GM12865 (cell line): ENCODE results near the gene PNKD.
"Not testable (repeated sequence)": the region's sequence is repeated elsewhere in the genome, so short reads cannot be mapped to it uniquely, and the experiment has no call there.

Source experiments
- DNase-seq: peaks from one replicate; pipeline ENCODE4 v3.0.0; 2010; ENCODE audit warnings: low read depth
- H3K4me3 ChIP-seq: 2 replicates; pipeline ENCODE4 v1.5.1; 2011; ENCODE audit warnings: mild to moderate bottlenecking, low read depth, low read length, control low read depth
- TF ChIP-seq, protein P1 (sequence below): IDR thresholded peaks from 2 replicates; pipeline ENCODE4 v1.5.1; 2011; ENCODE audit warnings: low read length, control low read depth, low read depth, inconsistent platforms; ENCODE audit not compliant: insufficient read depth; ENCODE audit errors: missing control alignments

Gene PNKD

DNA sequence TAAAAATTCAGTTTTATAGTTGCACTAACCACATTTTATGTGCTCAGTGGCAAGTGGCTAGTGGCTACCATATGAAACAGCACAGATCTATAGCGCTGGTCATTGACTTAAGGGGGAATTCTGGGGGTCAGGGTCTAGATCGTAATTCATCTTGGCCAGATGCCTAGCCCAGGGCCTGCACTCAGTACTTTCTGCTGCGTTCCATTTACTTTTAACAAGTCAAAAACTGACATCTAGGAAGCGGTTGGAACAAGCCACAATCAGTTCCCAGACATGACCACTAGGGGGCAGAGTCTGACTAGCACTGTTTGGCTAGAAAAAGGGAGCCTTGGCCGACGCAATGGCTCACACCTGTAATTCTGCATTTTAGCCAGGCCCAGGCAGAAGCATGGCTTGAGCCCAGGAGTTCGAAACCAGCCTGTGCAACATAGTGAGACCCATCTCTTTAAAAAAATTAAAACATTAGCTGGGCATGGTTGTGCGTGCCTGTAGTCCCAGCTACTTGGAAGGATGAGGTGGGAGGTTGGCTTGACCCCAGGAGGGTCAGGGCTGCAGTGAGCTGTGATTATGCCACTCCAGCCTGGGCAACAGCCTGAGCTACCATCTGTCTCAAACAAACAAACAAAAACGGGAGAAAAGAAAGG is 31.0 kb downstream of the PNKD start:
- H3K4me3 ChIP-seq = no peak overlapping the region
- TF ChIP-seq, protein P1, sequence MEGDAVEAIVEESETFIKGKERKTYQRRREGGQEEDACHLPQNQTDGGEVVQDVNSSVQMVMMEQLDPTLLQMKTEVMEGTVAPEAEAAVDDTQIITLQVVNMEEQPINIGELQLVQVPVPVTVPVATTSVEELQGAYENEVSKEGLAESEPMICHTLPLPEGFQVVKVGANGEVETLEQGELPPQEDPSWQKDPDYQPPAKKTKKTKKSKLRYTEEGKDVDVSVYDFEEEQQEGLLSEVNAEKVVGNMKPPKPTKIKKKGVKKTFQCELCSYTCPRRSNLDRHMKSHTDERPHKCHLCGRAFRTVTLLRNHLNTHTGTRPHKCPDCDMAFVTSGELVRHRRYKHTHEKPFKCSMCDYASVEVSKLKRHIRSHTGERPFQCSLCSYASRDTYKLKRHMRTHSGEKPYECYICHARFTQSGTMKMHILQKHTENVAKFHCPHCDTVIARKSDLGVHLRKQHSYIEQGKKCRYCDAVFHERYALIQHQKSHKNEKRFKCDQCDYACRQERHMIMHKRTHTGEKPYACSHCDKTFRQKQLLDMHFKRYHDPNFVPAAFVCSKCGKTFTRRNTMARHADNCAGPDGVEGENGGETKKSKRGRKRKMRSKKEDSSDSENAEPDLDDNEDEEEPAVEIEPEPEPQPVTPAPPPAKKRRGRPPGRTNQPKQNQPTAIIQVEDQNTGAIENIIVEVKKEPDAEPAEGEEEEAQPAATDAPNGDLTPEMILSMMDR = peak; percentile 91
- DNase-seq = peak; percentile 93

DNA sequence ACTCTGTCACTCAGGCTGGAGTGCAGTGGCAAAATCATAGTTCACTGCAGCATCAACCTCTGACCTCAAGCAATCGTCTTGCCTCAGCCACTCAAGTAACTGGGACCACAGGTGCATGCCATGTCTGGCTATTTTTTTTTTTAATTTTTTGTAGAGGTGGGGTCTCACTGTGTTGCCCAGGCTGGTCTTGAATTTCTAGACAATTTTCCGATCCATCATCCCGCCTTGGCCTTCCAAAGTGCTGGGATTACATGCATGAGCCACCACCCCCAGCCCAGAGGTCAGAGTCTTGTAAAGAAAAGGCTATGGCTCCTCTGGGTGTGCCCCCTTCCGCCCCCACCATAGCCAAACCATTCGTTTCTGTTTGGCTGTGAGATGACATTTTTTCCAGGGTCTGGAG is 35.1 kb downstream of the PNKD start:
- H3K4me3 ChIP-seq = no peak overlapping the region
- TF ChIP-seq, protein P1 = no peak
- no peak for DNase-seq

DNA sequence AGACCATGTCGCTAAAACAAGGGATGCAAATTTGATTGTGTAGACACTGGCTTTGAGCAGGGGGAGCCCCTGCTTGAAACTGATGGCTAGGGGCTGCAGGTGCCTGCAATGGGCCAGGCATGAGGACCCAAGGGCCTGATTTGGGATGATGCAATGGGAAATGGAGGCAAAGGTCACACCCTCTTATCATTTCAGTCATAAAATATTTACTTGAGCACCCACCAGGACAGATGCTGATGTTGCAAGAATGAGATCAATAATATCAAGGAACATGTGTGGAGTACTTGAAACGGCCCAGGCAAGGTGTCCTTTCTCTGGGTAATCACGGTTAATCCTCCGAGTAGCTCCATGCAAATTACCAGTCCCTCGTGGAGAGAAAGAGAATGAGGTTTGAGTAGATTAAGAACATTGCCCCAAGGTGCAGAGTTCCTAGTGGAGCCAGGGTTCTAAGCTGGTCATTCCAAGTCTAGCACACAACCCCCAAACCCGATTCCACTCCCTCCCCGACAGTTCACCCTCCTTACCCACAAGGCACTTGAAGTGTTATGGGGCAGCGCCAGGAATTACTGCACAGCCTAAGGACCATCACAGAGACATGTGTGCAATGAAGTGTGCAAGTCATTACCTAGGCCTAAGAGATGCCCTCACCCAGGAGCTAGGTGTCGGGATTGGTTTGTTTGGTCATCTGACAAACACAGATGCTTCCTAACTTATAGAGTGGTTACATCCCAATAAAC is 36.0 kb downstream of the PNKD start:
- TF ChIP-seq, protein P1 = no peak
- no peak for DNase-seq
- no peak overlapping the region for H3K4me3 ChIP-seq

DNA sequence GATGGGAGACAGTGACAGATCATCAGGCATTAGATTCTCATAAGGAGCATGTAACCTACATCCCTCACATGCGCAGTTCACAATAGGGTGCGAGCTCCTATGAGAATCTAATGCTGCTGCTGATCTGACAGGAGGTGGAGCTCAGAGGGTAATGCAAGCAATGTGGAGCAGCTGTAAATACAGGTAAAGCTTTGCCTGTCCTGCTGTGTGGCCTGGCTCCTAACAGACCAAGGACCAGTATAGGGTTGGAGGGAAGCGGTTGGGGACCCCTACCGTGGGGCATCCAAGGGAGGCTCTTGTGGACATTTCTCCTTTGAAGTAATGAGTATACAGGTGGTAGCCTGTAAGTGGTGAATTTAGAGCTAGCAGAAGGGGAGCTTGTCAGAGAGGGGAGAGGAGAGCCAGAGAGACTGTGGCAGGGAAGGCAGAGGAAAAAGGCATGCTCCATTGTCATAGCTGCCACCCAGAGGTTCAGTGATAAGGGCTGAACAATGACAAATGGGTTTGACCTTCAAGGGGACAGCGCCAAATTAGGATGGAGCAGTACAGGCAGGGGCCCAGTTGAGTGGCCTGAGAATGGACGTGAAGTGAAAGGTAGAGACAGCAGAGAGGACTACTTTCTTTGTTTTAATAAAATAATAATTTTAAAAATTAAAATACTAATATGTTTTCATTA is 37.2 kb downstream of the PNKD start:
- TF ChIP-seq, protein P1 = no peak
- H3K4me3 ChIP-seq = no peak overlapping the region
- DNase-seq = no peak

DNA sequence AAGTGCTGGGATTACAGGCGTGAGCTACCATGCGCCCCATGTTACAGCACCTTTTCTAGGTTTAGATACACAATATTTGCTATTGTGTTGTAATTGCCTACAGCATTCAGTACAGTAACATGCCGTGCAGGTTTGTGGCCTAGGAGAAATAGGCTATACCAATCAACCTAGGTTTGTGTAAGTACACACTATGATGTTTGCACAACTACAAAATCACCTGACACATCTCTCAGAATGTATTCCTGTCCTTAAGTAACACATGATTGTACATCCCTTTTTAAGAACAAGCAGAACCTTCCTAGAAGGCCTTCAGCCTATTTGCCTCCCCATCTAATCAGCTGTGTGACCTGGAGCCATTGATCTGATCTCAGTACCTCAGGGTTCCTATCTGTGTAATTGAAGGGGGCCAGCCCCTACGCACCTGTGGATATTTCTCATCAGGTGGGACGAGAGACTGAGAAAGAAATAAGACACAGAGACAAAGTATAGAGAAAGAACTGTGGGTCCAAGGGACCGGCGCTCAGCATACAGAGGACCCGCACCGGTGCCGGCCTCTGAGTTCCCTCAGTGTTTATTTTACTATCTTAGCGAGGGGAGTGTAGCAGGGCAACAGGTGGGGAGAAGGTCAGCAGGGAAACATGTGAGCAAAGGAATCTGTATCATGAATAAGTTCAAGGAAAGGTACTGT is 40.7 kb downstream of the PNKD start:
- no peak for DNase-seq
- TF ChIP-seq, protein P1 = no peak
- H3K4me3 ChIP-seq = no peak overlapping the region

DNA sequence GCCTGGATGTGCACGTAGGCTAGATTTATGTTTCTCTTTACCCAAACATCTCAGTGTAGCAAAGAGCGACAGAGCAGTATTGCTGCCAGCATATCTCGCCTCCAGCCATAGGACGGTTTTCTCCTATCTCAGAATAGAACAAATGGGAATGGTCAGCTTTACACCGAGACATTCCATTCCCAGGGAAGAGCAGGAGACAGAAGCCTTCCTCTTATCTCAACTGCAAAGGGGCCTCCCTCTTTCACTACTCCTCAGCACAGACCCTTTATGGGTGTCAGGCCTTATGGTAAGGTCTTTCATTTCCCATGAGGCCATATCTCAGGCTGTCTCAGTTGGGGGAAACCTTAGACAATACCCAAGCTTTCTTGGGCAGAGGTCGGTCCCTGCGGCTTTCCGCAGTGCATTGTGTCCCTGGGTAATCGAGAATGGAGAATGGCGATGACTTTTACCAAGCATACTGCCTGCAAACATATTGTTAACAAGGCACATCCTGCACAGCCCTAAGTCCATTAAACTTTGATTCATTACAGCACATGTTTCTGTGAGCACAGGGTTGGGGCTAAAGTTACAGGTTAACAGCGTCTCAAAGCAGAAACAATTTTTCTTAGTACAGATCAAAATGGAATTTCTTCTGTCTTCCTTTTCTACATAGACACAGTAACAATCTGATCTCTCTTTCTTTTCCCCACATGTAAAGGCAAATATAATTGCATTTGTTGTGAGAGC is 41.4 kb downstream of the PNKD start:
- DNase-seq, H3K4me3 ChIP-seq: not testable (repeated sequence)
